HEK293 (cell line): ENCODE measurements around the gene SIK3.

Experiments
- CTCF ChIA-PET: fragments of 350-600 bp; formaldehyde crosslinking; extraction: SDS; loops from one replicate; lab custom pipeline; 2021; ENCODE audit warnings: antibody characterized with exemption; lab: Yijun Ruan, JAX
- POLR2A ChIA-PET: fragments of 300-600 bp; formaldehyde crosslinking; extraction: SDS; loops from one replicate; lab custom pipeline; 2020; ENCODE audit warnings: antibody characterized with exemption, inconsistent platforms; lab: Yijun Ruan, JAX
- H3K27ac ChIP-seq: fragments of 200-500 bp; sonication (Bioruptor generic); 2 replicates; pipeline ENCODE4 v1.5.1; 2014; ENCODE audit warnings: low read depth, low read length, control low read depth, inconsistent platforms; ENCODE audit errors: extremely low read depth
- H3K36me3 ChIP-seq, 2 experiments: fragments of 200-500 bp in 1 of 2; sonication (Bioruptor generic) in 1 of 2; 1 replicate in 1 of 2; 2 replicates in 1 of 2; pipeline ENCODE4 v1.5.1; 2014 to 2017; ENCODE audit warnings: inconsistent platforms in 2 of 2, low read length in 2 of 2; ENCODE audit not compliant: control insufficient read depth in 2 of 2, insufficient read depth in 1 of 2
- H3K4me1 ChIP-seq: fragments of 200-500 bp; sonication (Bioruptor generic); 2 replicates; pipeline ENCODE4 v1.5.1; 2014; ENCODE audit warnings: mild to moderate bottlenecking, low read length, inconsistent platforms; ENCODE audit not compliant: control insufficient read depth, insufficient read depth
- H3K4me3 ChIP-seq: 2 replicates; pipeline ENCODE4 v1.5.1; 2011; ENCODE audit warnings: low read depth, mild to moderate bottlenecking, control low read depth, low read length, moderate library complexity
- H3K9me3 ChIP-seq: fragments of 200-500 bp; sonication (Bioruptor generic); 2 replicates; pipeline ENCODE4 v1.5.1; 2014; ENCODE audit warnings: low read depth, low read length, inconsistent platforms; ENCODE audit not compliant: control insufficient read depth, insufficient read depth
- EGR2 ChIP-seq: fragments of 450-650 bp; formaldehyde crosslinking; IDR thresholded peaks from 2 replicates; pipeline ENCODE4 v1.5.1; 2016; ENCODE audit warnings: low read depth, missing biosample characterization, missing genetic modification characterization
- ZBTB20 ChIP-seq: fragments of 450-650 bp; formaldehyde crosslinking; IDR thresholded peaks from 2 replicates; pipeline ENCODE4 v1.5.1; 2016; ENCODE audit warnings: missing biosample characterization, missing genetic modification characterization
- ZBTB8A ChIP-seq: fragments of 450-650 bp; formaldehyde crosslinking; IDR thresholded peaks from 2 replicates; pipeline ENCODE4 v1.5.1; 2016; ENCODE audit warnings: missing biosample characterization, missing genetic modification characterization
- ZFHX2 ChIP-seq: fragments of 450-650 bp; formaldehyde crosslinking; conservative IDR thresholded peaks from 2 replicates; pipeline ENCODE4 v1.5.1; 2016; ENCODE audit warnings: missing biosample characterization, missing genetic modification characterization
- ZNF174 ChIP-seq: fragments of 450-650 bp; formaldehyde crosslinking; IDR thresholded peaks from 2 replicates; pipeline ENCODE4 v1.5.0; 2017; ENCODE audit warnings: missing biosample characterization, mild to moderate bottlenecking, missing genetic modification characterization
- ZNF19 ChIP-seq: fragments of 450-650 bp; formaldehyde crosslinking; IDR thresholded peaks from 2 replicates; pipeline ENCODE4; 2016; ENCODE audit warnings: missing biosample characterization, missing genetic modification characterization, low read depth
- ZNF202 ChIP-seq: fragments of 450-650 bp; formaldehyde crosslinking; IDR thresholded peaks from 2 replicates; pipeline ENCODE4 v1.5.1; 2016; ENCODE audit warnings: missing biosample characterization, missing genetic modification characterization, borderline replicate concordance
- ZNF211 ChIP-seq: fragments of 450-650 bp; formaldehyde crosslinking; IDR thresholded peaks from 2 replicates; pipeline ENCODE4 v1.5.1; 2016; ENCODE audit warnings: low read depth, missing biosample characterization, missing genetic modification characterization
- ZNF48 ChIP-seq: fragments of 450-650 bp; formaldehyde crosslinking; IDR thresholded peaks from 2 replicates; pipeline ENCODE4 v1.5.1; 2016; ENCODE audit warnings: missing biosample characterization, missing genetic modification characterization
- ZNF501 ChIP-seq: fragments of 450-650 bp; formaldehyde crosslinking; IDR thresholded peaks from 2 replicates; pipeline ENCODE4 v1.5.1; 2016; ENCODE audit warnings: missing biosample characterization, missing genetic modification characterization
- ZNF830 ChIP-seq: fragments of 450-650 bp; IDR thresholded peaks from 2 replicates; pipeline ENCODE4 v1.5.0; 2018; ENCODE audit warnings: missing biosample characterization, missing genetic modification characterization, low read depth, mild to moderate bottlenecking, moderate library complexity
- ZNF843 ChIP-seq: fragments of 450-650 bp; formaldehyde crosslinking; IDR thresholded peaks from 2 replicates; pipeline ENCODE4 v1.5.1; 2016; ENCODE audit warnings: missing biosample characterization, missing genetic modification characterization
- TF ChIP-seq, protein P1 (sequence below): fragments of 450-650 bp; formaldehyde crosslinking; IDR thresholded peaks from 2 replicates; pipeline ENCODE4 v1.5.1; 2016; ENCODE audit warnings: missing biosample characterization, missing genetic modification characterization
- TF ChIP-seq, protein P2 (sequence below): fragments of 450-650 bp; formaldehyde crosslinking; IDR thresholded peaks from 2 replicates; pipeline ENCODE4 v1.5.1; 2016; ENCODE audit warnings: missing biosample characterization, missing genetic modification characterization, borderline replicate concordance
- TF ChIP-seq, protein P3 (sequence below): fragments of 450-650 bp; formaldehyde crosslinking; IDR thresholded peaks from 2 replicates; pipeline ENCODE4 v1.5.1; 2017; ENCODE audit warnings: missing biosample characterization, mild to moderate bottlenecking, missing genetic modification characterization, moderate library complexity
- TF ChIP-seq, protein P4 (sequence below): fragments of 450-650 bp; formaldehyde crosslinking; IDR thresholded peaks from 2 replicates; pipeline ENCODE4 v1.5.1; 2016; ENCODE audit warnings: missing biosample characterization, missing genetic modification characterization
- TF ChIP-seq, protein P5 (sequence below): fragments of 450-650 bp; formaldehyde crosslinking; IDR thresholded peaks from 2 replicates; pipeline ENCODE4 v1.5.1; 2016; ENCODE audit warnings: missing biosample characterization, missing genetic modification characterization

The SIK3 gene

DNA sequence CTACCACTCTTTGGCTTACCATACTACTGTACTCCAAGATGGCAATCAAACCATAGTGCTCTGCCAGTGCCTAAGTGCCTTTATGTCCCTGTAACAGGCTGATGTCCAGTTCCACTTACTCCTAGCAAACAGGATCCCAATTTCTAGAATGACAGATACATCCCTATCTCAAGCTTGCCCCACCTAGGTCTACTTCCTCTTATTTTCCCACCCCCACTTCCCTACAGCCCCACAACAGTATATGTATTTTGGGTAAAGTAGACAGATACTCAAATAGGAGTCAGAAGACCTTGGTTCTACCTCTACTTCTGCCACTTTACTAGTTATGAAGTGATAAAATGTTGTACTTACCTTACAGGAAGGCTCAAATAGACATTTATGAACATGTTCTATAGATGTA lies 24.1 kb downstream of the SIK3 start:
- no peak overlapping the region for H3K27ac ChIP-seq
- peaks cover 7% of the 10 kb centered on the region for H3K4me1 ChIP-seq
- H3K36me3 ChIP-seq: no peaks in the 10 kb centered on the region
- POLR2A ChIA-PET: no interaction called here
- TF ChIP-seq, protein P1, sequence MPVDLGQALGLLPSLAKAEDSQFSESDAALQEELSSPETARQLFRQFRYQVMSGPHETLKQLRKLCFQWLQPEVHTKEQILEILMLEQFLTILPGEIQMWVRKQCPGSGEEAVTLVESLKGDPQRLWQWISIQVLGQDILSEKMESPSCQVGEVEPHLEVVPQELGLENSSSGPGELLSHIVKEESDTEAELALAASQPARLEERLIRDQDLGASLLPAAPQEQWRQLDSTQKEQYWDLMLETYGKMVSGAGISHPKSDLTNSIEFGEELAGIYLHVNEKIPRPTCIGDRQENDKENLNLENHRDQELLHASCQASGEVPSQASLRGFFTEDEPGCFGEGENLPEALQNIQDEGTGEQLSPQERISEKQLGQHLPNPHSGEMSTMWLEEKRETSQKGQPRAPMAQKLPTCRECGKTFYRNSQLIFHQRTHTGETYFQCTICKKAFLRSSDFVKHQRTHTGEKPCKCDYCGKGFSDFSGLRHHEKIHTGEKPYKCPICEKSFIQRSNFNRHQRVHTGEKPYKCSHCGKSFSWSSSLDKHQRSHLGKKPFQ (tag by site-specific recombination): no peak
- TF ChIP-seq ZNF19 (tag by site-specific recombination) (no peak), ZBTB20 (tag by site-specific recombination) (no peak), ZNF843 (tag by site-specific recombination) (no peak), EGR2 (tag by site-specific recombination) (no peak), ZNF48 (tag by site-specific recombination) (no peak), ZNF174 (no peak), ZFHX2 (tag by site-specific recombination) (no peak), ZBTB8A (tag by site-specific recombination) (no peak), ZNF211 (tag by site-specific recombination) (no peak), ZNF501 (tag by site-specific recombination) (no peak), ZNF830 (tag by site-specific recombination) (no peak), ZNF202 (tag by site-specific recombination) (no peak)
- TF ChIP-seq, protein P2, sequence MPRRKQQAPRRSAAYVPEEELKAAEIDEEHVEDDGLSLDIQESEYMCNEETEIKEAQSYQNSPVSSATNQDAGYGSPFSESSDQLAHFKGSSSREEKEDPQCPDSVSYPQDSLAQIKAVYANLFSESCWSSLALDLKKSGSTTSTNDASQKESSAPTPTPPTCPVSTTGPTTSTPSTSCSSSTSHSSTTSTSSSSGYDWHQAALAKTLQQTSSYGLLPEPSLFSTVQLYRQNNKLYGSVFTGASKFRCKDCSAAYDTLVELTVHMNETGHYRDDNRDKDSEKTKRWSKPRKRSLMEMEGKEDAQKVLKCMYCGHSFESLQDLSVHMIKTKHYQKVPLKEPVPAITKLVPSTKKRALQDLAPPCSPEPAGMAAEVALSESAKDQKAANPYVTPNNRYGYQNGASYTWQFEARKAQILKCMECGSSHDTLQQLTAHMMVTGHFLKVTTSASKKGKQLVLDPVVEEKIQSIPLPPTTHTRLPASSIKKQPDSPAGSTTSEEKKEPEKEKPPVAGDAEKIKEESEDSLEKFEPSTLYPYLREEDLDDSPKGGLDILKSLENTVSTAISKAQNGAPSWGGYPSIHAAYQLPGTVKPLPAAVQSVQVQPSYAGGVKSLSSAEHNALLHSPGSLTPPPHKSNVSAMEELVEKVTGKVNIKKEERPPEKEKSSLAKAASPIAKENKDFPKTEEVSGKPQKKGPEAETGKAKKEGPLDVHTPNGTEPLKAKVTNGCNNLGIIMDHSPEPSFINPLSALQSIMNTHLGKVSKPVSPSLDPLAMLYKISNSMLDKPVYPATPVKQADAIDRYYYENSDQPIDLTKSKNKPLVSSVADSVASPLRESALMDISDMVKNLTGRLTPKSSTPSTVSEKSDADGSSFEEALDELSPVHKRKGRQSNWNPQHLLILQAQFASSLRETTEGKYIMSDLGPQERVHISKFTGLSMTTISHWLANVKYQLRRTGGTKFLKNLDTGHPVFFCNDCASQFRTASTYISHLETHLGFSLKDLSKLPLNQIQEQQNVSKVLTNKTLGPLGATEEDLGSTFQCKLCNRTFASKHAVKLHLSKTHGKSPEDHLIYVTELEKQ (tag by site-specific recombination): no peak
- TF ChIP-seq, protein P3, sequence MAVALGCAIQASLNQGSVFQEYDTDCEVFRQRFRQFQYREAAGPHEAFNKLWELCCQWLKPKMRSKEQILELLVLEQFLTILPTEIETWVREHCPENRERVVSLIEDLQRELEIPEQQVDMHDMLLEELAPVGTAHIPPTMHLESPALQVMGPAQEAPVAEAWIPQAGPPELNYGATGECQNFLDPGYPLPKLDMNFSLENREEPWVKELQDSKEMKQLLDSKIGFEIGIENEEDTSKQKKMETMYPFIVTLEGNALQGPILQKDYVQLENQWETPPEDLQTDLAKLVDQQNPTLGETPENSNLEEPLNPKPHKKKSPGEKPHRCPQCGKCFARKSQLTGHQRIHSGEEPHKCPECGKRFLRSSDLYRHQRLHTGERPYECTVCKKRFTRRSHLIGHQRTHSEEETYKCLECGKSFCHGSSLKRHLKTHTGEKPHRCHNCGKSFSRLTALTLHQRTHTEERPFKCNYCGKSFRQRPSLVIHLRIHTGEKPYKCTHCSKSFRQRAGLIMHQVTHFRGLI (tag by site-specific recombination): no peak
- TF ChIP-seq, protein P4, sequence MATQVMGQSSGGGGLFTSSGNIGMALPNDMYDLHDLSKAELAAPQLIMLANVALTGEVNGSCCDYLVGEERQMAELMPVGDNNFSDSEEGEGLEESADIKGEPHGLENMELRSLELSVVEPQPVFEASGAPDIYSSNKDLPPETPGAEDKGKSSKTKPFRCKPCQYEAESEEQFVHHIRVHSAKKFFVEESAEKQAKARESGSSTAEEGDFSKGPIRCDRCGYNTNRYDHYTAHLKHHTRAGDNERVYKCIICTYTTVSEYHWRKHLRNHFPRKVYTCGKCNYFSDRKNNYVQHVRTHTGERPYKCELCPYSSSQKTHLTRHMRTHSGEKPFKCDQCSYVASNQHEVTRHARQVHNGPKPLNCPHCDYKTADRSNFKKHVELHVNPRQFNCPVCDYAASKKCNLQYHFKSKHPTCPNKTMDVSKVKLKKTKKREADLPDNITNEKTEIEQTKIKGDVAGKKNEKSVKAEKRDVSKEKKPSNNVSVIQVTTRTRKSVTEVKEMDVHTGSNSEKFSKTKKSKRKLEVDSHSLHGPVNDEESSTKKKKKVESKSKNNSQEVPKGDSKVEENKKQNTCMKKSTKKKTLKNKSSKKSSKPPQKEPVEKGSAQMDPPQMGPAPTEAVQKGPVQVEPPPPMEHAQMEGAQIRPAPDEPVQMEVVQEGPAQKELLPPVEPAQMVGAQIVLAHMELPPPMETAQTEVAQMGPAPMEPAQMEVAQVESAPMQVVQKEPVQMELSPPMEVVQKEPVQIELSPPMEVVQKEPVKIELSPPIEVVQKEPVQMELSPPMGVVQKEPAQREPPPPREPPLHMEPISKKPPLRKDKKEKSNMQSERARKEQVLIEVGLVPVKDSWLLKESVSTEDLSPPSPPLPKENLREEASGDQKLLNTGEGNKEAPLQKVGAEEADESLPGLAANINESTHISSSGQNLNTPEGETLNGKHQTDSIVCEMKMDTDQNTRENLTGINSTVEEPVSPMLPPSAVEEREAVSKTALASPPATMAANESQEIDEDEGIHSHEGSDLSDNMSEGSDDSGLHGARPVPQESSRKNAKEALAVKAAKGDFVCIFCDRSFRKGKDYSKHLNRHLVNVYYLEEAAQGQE: no peak
- TF ChIP-seq, protein P5, sequence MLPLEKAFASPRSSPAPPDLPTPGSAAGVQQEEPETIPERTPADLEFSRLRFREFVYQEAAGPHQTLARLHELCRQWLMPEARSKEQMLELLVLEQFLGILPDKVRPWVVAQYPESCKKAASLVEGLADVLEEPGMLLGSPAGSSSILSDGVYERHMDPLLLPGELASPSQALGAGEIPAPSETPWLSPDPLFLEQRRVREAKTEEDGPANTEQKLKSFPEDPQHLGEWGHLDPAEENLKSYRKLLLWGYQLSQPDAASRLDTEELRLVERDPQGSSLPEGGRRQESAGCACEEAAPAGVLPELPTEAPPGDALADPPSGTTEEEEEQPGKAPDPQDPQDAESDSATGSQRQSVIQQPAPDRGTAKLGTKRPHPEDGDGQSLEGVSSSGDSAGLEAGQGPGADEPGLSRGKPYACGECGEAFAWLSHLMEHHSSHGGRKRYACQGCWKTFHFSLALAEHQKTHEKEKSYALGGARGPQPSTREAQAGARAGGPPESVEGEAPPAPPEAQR (tag by site-specific recombination): no peak
- TF ChIP-seq, all 188 proteins: peak for 0
- H3K9me3 ChIP-seq: no peaks in the 10 kb centered on the region
- H3K4me3 ChIP-seq: no peak overlapping the region
- CTCF ChIA-PET: interaction anchor here (0.6 to 1.7 kb wide), 3 partner anchors 24 to 322 kb away, joined by 3 to 4 read pairs (median 4); partner anchors contain the start of gene APOA5
